Right lobe of liver (tissue), 4 donors: ENCODE results near the gene CD79B.

Experiments used
- CTCF ChIP-seq, 4 donors: fragments of 200-600 bp in 3 of 4; fragments of 450-650 bp in 1 of 4; IDR thresholded peaks; one replicate each; pipeline versions ENCODE4 v1.5.1 to v1.8.0; 2016 to 2022; ENCODE audit warnings: antibody characterized with exemption in 4 of 4, mild to moderate bottlenecking in 2 of 4
- POLR2A ChIP-seq: fragments of 450-650 bp; IDR thresholded peaks from one replicate; pipeline ENCODE4 v1.6.1; 2017; ENCODE audit warnings: antibody characterized with exemption, mild to moderate bottlenecking
- donor health status: DM: no; HTN: no; CAD: no.
- donor health status: DM: no; HTN: no; CAD: no.
- donor health status: DM: no; HTN: yes; CAD: no.

GRCh38 chr17:63881935-63882601 lies 50.1 kb downstream of the CD79B start, which contains the start of gene GH2:
- TF ChIP-seq CTCF (IDR thresholded peaks at IDR 0.05) (peak; percentile 41 to 53 (median 48)), POLR2A (no peak)
